Measurements from ENCODE around the gene GPR63.

GPR63 gene

GRCh38 chr6:96864216-96865054 is 27.2 kb upstream of the GPR63 start:
- DNase-seq, result no peak
- H3K36me3 ChIP-seq (replicated peaks; ENCODE audit: insufficient read depth, low read length), result no peaks in the 10 kb centered on the region
- no peaks in the 10 kb centered on the region for H4K20me1 ChIP-seq (ENCODE audit: insufficient read depth, low read length)
- no peak overlapping the region for H3K9ac ChIP-seq (ENCODE audit: low read length)
- H3K27ac ChIP-seq (ENCODE audit: low read length), result no peak overlapping the region
- no peaks in the 10 kb centered on the region for H3K9me3 ChIP-seq (replicated peaks; ENCODE audit: insufficient read depth, low read length)
- no peak overlapping the region for H3K4me2 ChIP-seq (ENCODE audit: low read depth, low read length)
- no peak overlapping the region for H3K4me3 ChIP-seq (ENCODE audit: low read length)
- H3K79me2 ChIP-seq (ENCODE audit: low read length), result no peaks in the 10 kb centered on the region
- no peaks in the 10 kb centered on the region for H3F3A ChIP-seq (ENCODE audit: insufficient read depth, low read length)
- no peaks in the 10 kb centered on the region for H3K27me3 ChIP-seq (replicated peaks; ENCODE audit: insufficient read depth, low read length)
- H3K4me1 ChIP-seq (ENCODE audit: low read length), result no peaks in the 10 kb centered on the region
- H3K9me2 ChIP-seq (replicated peaks; ENCODE audit: insufficient read depth, low read length), result no peaks in the 10 kb centered on the region
- TF ChIP-seq EZH2 (optimal IDR thresholded peaks at IDR 0.05; ENCODE audit: low read depth, low read length) (no peak), CTCF (IDR thresholded peaks at IDR 0.05; ENCODE audit: low read length) (no peak), EZH2phosphoT487 (IDR thresholded peaks at IDR 0.05; ENCODE audit: low read length) (no peak)
- no peak overlapping the region for H2AFZ ChIP-seq (ENCODE audit: low read length)

GRCh38 chr6:96862560-96862959 is 25.3 kb upstream of the GPR63 start:
- TF ChIP-seq EZH2 (optimal IDR thresholded peaks at IDR 0.05; ENCODE audit: low read depth, low read length), result no peak
- no peak for TF ChIP-seq CTCF (IDR thresholded peaks at IDR 0.05; ENCODE audit: low read length)
- H3K9ac ChIP-seq (ENCODE audit: low read length), result no peak overlapping the region
- no peaks in the 10 kb centered on the region for H3K4me1 ChIP-seq (ENCODE audit: low read length)
- H4K20me1 ChIP-seq (ENCODE audit: insufficient read depth, low read length), result no peaks in the 10 kb centered on the region
- H3K4me3 ChIP-seq (ENCODE audit: low read length), result no peak overlapping the region
- no peaks in the 10 kb centered on the region for H3K9me3 ChIP-seq (replicated peaks; ENCODE audit: insufficient read depth, low read length)
- no peaks in the 10 kb centered on the region for H3K27me3 ChIP-seq (replicated peaks; ENCODE audit: insufficient read depth, low read length)
- H3K79me2 ChIP-seq (ENCODE audit: low read length), result no peaks in the 10 kb centered on the region
- H2AFZ ChIP-seq (ENCODE audit: low read length), result no peak overlapping the region
- H3K27ac ChIP-seq (ENCODE audit: low read length), result no peak overlapping the region
- DNase-seq, result no peak
- H3K4me2 ChIP-seq (ENCODE audit: low read depth, low read length), result no peak overlapping the region
- no peaks in the 10 kb centered on the region for H3K36me3 ChIP-seq (replicated peaks; ENCODE audit: insufficient read depth, low read length)
- H3F3A ChIP-seq (ENCODE audit: insufficient read depth, low read length), result no peaks in the 10 kb centered on the region
- H3K9me2 ChIP-seq (replicated peaks; ENCODE audit: insufficient read depth, low read length), result no peaks in the 10 kb centered on the region

GRCh38 chr6:96861588-96861987 is 24.3 kb upstream of the GPR63 start:
- Histone ChIP-seq H3K9me3 (replicated peaks; ENCODE audit: insufficient read depth, low read length) (no peaks in the 10 kb centered on the region), H3K27me3 (replicated peaks; ENCODE audit: insufficient read depth, low read length) (no peaks in the 10 kb centered on the region), H3K4me1 (ENCODE audit: low read length) (no peaks in the 10 kb centered on the region), H3K4me2 (ENCODE audit: low read depth, low read length) (no peak overlapping the region), H3K36me3 (replicated peaks; ENCODE audit: insufficient read depth, low read length) (no peaks in the 10 kb centered on the region), H4K20me1 (ENCODE audit: insufficient read depth, low read length) (no peaks in the 10 kb centered on the region), H3F3A (ENCODE audit: insufficient read depth, low read length) (no peaks in the 10 kb centered on the region), H3K9me2 (replicated peaks; ENCODE audit: insufficient read depth, low read length) (no peaks in the 10 kb centered on the region), H3K79me2 (ENCODE audit: low read length) (no peaks in the 10 kb centered on the region), H3K27ac (ENCODE audit: low read length) (no peak overlapping the region), H3K4me3 (ENCODE audit: low read length) (no peak overlapping the region), H2AFZ (ENCODE audit: low read length) (no peak overlapping the region), H3K9ac (ENCODE audit: low read length) (no peak overlapping the region)
- no peak for TF ChIP-seq EZH2phosphoT487 (IDR thresholded peaks at IDR 0.05; ENCODE audit: low read length)
- no peak for TF ChIP-seq EZH2 (optimal IDR thresholded peaks at IDR 0.05; ENCODE audit: low read depth, low read length)
- TF ChIP-seq CTCF (IDR thresholded peaks at IDR 0.05; ENCODE audit: low read length), result no peak
- DNase-seq, result no peak
